Loucy (cell line): ENCODE data around the gene SECTM1.

ENCODE experiments used
- CTCF ChIP-seq: fragments of 200-600 bp; sonication (generic); conservative IDR thresholded peaks from 2 replicates; pipeline ENCODE4 v1.5.1; 2014; ENCODE audit warnings: mild to moderate bottlenecking, antibody characterized with exemption, low read length
- EZH2phosphoT487 ChIP-seq: fragments of 200-600 bp; IDR thresholded peaks from 2 replicates; pipeline ENCODE4 v1.6.1; 2018; ENCODE audit warnings: antibody characterized with exemption, mild to moderate bottlenecking, moderate library complexity, borderline replicate concordance

- TF ChIP-seq CTCF (no peak), EZH2phosphoT487 (no peak)
Observed at GRCh38 chr17:82380860-82381702, 47.5 kb upstream of the SECTM1 start.
